K562 (cell line): Measurements from ENCODE around the gene ZFPM1. TPM values are rescaled to one million over a fixed set of nuclear protein-coding genes. Genes with fewer than 3 reads are reported as not detected.

Experiments used
- CBFA2T3 ChIP-seq: fragments of 450-650 bp; IDR thresholded peaks from 2 replicates; pipeline ENCODE4 v1.6.1; 2017
- CXXC5 ChIP-seq: fragments of 250-450 bp; sonication (Bioruptor Pico); IDR thresholded peaks from 2 replicates; pipeline ENCODE4 v1.8.0; 2022; ENCODE audit warnings: inconsistent platforms, mild to moderate bottlenecking, moderate library complexity
- EGR1 ChIP-seq: fragments of 450-650 bp; conservative IDR thresholded peaks from 2 replicates; pipeline ENCODE4 v1.6.1; 2017; ENCODE audit warnings: mild to moderate bottlenecking
- EP400 ChIP-seq: fragments of 450-650 bp; IDR thresholded peaks from 2 replicates; pipeline ENCODE4 v1.6.1; 2017; ENCODE audit warnings: antibody characterized with exemption, mild to moderate bottlenecking, moderate library complexity
- IRF9 ChIP-seq: fragments of 450-650 bp; IDR thresholded peaks from 2 replicates; pipeline ENCODE4 v1.6.1; 2016; ENCODE audit warnings: missing biosample characterization, missing genetic modification characterization
- JUND ChIP-seq, 2 experiments: IDR thresholded peaks; 2 replicates in 1 of 2; 3 replicates in 1 of 2; pipeline ENCODE4 v1.6.1; 2011; ENCODE audit warnings: borderline replicate concordance in 2 of 2, low read depth in 2 of 2, low read length in 2 of 2, improper control_type of control experiment in 1 of 2, missing biosample characterization in 1 of 2, missing genetic modification characterization in 1 of 2, missing genetic modification reagents in 1 of 2
- MYC ChIP-seq, 2 experiments: fragments of 250-450 bp in 1 of 2; sonication (Bioruptor Pico) in 1 of 2; IDR thresholded peaks; 2 replicates each; pipeline versions ENCODE4 v1.5.1 to v1.6.1; 2012 to 2021; ENCODE audit warnings: low read depth in 2 of 2, borderline replicate concordance in 1 of 2, improper control_type of control experiment in 1 of 2, low read length in 1 of 2, mild to moderate bottlenecking in 1 of 2, moderate library complexity in 1 of 2
- MYNN ChIP-seq, 2 experiments: sonication (generic); formaldehyde crosslinking in 1 of 2; IDR thresholded peaks; 2 replicates each; pipeline versions ENCODE4 v1.5.0 to v1.6.1; 2016 to 2020; ENCODE audit warnings: antibody characterized with exemption in 1 of 2, missing genetic modification reagents in 1 of 2
- PCBP2 ChIP-seq: fragments of 200-400 bp; formaldehyde crosslinking; IDR thresholded peaks from 2 replicates; pipeline ENCODE4 v1.6.1; 2018; ENCODE audit warnings: low read length, low read depth, mild to moderate bottlenecking, moderate library complexity; ENCODE audit not compliant: poor library complexity, severe bottlenecking
- POLR2A ChIP-seq: fragments of 450-650 bp; conservative IDR thresholded peaks from 2 replicates; pipeline ENCODE4 v1.6.1; 2016
- POLR2AphosphoS5 ChIP-seq: IDR thresholded peaks from 2 replicates; pipeline ENCODE4 v1.6.1; 2011; ENCODE audit warnings: mild to moderate bottlenecking, low read depth, low read length, moderate library complexity; ENCODE audit not compliant: control insufficient read depth, insufficient read depth
- SIN3A ChIP-seq, 2 experiments: fragments of 150-350 bp in 1 of 2; IDR thresholded peaks; 2 replicates each; pipeline ENCODE4 v1.6.1; 2011 to 2016; ENCODE audit warnings: borderline replicate concordance in 2 of 2, low read depth in 2 of 2, low read length in 2 of 2, mild to moderate bottlenecking in 2 of 2, moderate library complexity in 2 of 2; ENCODE audit not compliant: control insufficient read depth in 1 of 2
- SMARCE1 ChIP-seq: fragments of 450-650 bp; IDR thresholded peaks from 2 replicates; pipeline ENCODE4 v1.7.1; 2016; ENCODE audit warnings: mild to moderate bottlenecking
- THAP7 ChIP-seq: fragments of 250-450 bp; sonication (Bioruptor Pico); IDR thresholded peaks from 2 replicates; pipeline ENCODE4 v1.5.0; 2021
- ZNF740 ChIP-seq, 3 experiments: fragments of 200-800 bp in 1 of 3; sonication (Bioruptor generic) in 1 of 3; sonication (generic) in 1 of 3; formaldehyde crosslinking in 1 of 3; IDR thresholded peaks; 2 replicates each; pipeline versions ENCODE4 v1.6.1 to v1.8.0; 2016 to 2022; ENCODE audit warnings: mild to moderate bottlenecking in 2 of 3, missing compliant biosample characterization in 2 of 3, missing genetic modification characterization in 2 of 3, missing genetic modification reagents in 1 of 3
- ZNF76 ChIP-seq: fragments of 250-450 bp; sonication (Bioruptor Pico); IDR thresholded peaks from 2 replicates; pipeline ENCODE4 v1.4.0; 2020; ENCODE audit warnings: mild to moderate bottlenecking, moderate library complexity, borderline replicate concordance
- ZNF785 ChIP-seq: fragments of 250-450 bp; sonication (Bioruptor Pico); IDR thresholded peaks from 2 replicates; pipeline ENCODE4 v1.4.0; 2020; ENCODE audit warnings: mild to moderate bottlenecking
- polyA plus RNA-seq, 8 experiments: library from polyadenylated mRNA; depleted of rRNA in 4 of 8; stranded (reverse) in 5 of 8; unstranded in 3 of 8; fragments of >200 nt; fragmentation: Nextera tagmentation in 2 of 8; fragmentation: Illumina TruSeq in 1 of 8; extraction: Ambion mirVana in 2 of 8; extraction: Trizol in 1 of 8; gene quantifications; 2 replicates each; pipeline versions ENCODE4 v1.2.1 to v1.2.3, GENCODE V29; 2011 to 2014; ENCODE audit warnings: inconsistent platforms in 1 of 8, missing spikeins in 1 of 8
- total RNA-seq, 7 experiments: library from RNA; depleted of rRNA in 6 of 7; stranded (reverse); fragments of >200 nt in 6 of 7; fragmentation: Illumina TruSeq in 2 of 7; extraction: Trizol in 2 of 7; gene quantifications; 2 replicates each; pipeline versions ENCODE4 v1.2.1 to v1.2.3, GENCODE V29; 2011 to 2021; ENCODE audit warnings: low replicate concordance in 1 of 7
- TF ChIP-seq, protein P1 (sequence below), 2 experiments: fragments of 450-650 bp; conservative IDR thresholded peaks; 2 replicates each; pipeline ENCODE4 v1.6.1; 2017; ENCODE audit warnings: mild to moderate bottlenecking in 2 of 2, moderate library complexity in 2 of 2
- TF ChIP-seq, protein P2 (sequence below): fragments of 450-650 bp; formaldehyde crosslinking; conservative IDR thresholded peaks from 2 replicates; pipeline ENCODE4 v1.4.0; 2022; ENCODE audit warnings: mild to moderate bottlenecking, missing genetic modification characterization

ZFPM1 gene
- total and polyA plus RNA-seq, 9 of the 15 experiments (the other 6 are each of a cell fraction or from before 2014, with no cell fraction given), result 0.03 to 35.9 (median 1.4) TPM

DNA sequence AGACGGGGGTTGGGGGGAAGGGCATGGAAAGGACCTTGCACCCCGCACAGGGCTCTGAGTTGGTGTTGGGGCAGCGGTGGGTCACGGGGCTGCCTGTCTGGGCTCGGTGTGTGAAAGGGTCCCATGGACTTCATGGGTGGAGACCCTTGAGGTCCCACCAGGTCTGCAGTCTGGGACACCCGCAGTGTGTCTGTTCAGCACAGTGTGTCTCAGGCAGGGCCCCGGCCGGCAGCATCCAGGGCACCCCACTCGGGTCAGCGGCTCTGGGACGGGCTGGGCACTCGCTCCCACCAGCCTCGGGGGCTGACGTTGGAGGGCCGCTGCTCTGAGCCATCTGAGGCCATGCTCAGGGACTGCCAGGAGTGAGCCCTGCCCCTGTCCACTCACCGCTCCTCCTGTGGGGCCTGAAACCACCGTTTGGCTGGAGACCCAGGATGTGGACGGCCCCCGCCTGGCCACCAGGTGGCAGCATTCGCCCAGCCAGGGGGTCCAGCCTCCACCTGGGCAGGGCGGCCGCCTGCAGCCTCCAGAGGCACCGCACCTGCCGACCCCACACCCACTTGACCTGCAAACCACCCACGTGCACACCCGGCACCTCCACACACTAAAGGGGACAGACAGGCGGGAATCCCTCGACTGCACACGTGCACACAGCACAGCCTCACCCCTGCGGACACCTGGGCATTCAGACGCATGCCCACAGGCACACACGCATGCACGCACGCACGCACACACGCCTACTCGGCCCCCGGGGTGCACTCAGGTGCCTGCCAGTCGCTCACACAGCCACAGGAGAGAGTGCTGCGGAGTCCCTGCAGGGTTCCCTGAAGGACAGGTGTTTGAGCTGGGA lies 10.1 kb upstream of the ZFPM1 start (continued):
- TF ChIP-seq ZNF740 (CRISPR knock-in tag; IDR thresholded peaks at IDR 0.05) (peak; percentile 83), ZNF740 (tag; IDR thresholded peaks at IDR 0.05) (no peak), IRF9 (tag) (no peak), MYNN (IDR thresholded peaks at IDR 0.05) (peak; percentile 80; the same call in 1 of the 2 replicates), MYNN (CRISPR knock-in tag; IDR thresholded peaks at IDR 0.05) (no peak), EGR1 (no peak; the same call in 1 of the 2 replicates), POLR2AphosphoS5 (no peak), MYC (IDR thresholded peaks at IDR 0.05; ENCODE audit: low read depth, low read length) (peak; percentile 51; the same call in 1 of the 2 replicates), MYC (CRISPR knock-in tag; IDR thresholded peaks at IDR 0.05; ENCODE audit: borderline replicate concordance, low read depth) (no peak), PCBP2 (no peak), ZNF785 (CRISPR knock-in tag) (no peak), SIN3A (IDR thresholded peaks at IDR 0.05; ENCODE audit: borderline replicate concordance in 2 of 2, control insufficient read depth in 1 of 2, low read depth in 2 of 2, low read length in 2 of 2) (0 out of 4 replicates have a peak, but pooled peaks of 1 of the 2 experiments have one; percentile 36), EP400 (no peak), CBFA2T3 (0 out of 2 replicates have a peak, but pooled peaks have one; percentile 12), ZNF76 (CRISPR knock-in tag) (no peak), CXXC5 (0 out of 2 replicates have a peak, but pooled peaks have one; percentile 19), SMARCE1 (no peak), THAP7 (no peak), JUND (IDR thresholded peaks at IDR 0.05; ENCODE audit: borderline replicate concordance, low read depth, low read length) (0 out of 2 replicates have a peak, but pooled peaks have one; percentile 22), JUND (tag; IDR thresholded peaks at IDR 0.05; ENCODE audit: borderline replicate concordance, low read depth, low read length) (no peak; the same call in 2 of the 3 replicates), POLR2A (no peak)
- TF ChIP-seq, protein P1, sequence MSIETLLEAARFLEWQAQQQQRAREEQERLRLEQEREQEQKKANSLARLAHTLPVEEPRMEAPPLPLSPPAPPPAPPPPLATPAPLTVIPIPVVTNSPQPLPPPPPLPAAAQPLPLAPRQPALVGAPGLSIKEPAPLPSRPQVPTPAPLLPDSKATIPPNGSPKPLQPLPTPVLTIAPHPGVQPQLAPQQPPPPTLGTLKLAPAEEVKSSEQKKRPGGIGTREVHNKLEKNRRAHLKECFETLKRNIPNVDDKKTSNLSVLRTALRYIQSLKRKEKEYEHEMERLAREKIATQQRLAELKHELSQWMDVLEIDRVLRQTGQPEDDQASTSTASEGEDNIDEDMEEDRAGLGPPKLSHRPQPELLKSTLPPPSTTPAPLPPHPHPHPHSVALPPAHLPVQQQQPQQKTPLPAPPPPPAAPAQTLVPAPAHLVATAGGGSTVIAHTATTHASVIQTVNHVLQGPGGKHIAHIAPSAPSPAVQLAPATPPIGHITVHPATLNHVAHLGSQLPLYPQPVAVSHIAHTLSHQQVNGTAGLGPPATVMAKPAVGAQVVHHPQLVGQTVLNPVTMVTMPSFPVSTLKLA (conservative IDR thresholded peaks at IDR 0.05), result peak in 1 of 2 experiments; percentile 53; a peak in 2 of 4 replicates
- TF ChIP-seq, protein P2, sequence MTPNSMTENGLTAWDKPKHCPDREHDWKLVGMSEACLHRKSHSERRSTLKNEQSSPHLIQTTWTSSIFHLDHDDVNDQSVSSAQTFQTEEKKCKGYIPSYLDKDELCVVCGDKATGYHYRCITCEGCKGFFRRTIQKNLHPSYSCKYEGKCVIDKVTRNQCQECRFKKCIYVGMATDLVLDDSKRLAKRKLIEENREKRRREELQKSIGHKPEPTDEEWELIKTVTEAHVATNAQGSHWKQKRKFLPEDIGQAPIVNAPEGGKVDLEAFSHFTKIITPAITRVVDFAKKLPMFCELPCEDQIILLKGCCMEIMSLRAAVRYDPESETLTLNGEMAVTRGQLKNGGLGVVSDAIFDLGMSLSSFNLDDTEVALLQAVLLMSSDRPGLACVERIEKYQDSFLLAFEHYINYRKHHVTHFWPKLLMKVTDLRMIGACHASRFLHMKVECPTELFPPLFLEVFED (CRISPR knock-in tag), result no peak
